Subcutaneous adipose tissue (tissue), 4 donors: ENCODE data around the gene BLOC1S3. TPM values are rescaled to one million over a fixed set of nuclear protein-coding genes. Genes with fewer than 3 reads are reported as not detected.

Experiments used
- total RNA-seq, 4 donors: library from RNA; depleted of rRNA; stranded (reverse); fragments of >200 nt; gene quantifications; one replicate each; pipeline ENCODE4 v1.1.0, GENCODE V29; 2016
- TF ChIP-seq, protein P1 (sequence below): fragments of 450-650 bp; IDR thresholded peaks from one replicate; pipeline ENCODE4 v1.5.1; 2016; ENCODE audit warnings: low read depth, mild to moderate bottlenecking, control low read depth, antibody characterized with exemption, moderate library complexity

The BLOC1S3 gene
- total RNA-seq, 4 donors from 2014 or later, result 1.3 to 19.2 (median 11.0) TPM

DNA sequence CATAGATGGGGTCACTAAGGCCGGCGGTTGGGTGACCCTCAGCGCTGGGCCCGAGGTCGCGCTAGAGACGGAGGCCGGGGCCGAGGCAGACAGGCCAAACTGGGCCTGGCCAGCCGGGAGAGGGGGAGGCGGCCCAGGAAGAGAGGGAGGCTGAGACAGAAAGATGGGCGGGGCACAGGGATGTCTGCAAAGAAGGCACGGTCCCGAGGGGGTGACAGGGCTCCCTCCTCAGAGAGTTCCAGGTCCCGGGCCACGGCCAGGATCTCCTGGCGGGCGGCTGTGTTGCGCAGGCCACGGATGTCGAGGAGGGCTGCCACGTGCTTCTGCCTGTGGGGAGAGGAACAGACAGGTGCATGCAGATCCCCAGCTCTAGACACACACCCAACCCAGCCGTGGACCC lies 34.4 kb downstream of the BLOC1S3 start:
- TF ChIP-seq, protein P1, sequence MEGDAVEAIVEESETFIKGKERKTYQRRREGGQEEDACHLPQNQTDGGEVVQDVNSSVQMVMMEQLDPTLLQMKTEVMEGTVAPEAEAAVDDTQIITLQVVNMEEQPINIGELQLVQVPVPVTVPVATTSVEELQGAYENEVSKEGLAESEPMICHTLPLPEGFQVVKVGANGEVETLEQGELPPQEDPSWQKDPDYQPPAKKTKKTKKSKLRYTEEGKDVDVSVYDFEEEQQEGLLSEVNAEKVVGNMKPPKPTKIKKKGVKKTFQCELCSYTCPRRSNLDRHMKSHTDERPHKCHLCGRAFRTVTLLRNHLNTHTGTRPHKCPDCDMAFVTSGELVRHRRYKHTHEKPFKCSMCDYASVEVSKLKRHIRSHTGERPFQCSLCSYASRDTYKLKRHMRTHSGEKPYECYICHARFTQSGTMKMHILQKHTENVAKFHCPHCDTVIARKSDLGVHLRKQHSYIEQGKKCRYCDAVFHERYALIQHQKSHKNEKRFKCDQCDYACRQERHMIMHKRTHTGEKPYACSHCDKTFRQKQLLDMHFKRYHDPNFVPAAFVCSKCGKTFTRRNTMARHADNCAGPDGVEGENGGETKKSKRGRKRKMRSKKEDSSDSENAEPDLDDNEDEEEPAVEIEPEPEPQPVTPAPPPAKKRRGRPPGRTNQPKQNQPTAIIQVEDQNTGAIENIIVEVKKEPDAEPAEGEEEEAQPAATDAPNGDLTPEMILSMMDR, result no peak

DNA sequence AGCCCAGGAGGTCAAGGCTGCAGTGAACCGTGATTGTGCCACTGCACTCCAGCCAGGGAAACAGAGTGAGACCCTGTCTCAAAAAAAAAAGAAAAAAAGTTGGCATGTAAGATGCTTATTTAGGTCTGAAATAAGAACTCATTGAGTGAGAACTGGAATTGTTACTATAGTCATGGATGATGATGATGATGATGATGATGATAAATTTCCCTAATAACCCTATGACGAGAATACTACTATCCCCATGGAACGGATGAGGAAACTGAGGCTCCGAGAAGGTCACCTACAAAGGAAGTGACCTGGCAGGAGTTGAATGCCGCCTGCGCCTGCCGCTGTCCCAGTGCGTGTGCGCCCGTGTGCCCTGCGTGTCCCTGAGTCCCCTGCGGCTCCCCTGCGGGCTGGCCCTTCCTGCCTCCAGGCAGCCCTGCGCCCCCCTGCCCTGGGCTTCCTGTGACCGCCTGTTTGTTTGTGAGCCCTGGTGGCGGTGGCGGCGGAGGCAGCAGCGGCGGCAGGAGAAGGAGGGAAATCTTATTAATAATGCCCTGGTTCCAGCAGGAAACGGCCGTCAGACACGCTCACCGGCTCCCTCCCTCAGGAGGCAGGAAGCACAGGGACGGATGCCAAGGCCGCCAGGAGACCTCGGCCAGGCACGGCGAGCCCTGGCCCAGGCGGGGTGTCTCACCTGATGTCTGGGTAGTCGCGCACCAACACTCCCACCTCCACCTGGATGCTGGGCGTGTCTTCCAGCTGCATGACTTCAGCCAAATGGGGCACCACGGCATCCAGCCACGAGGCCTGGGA lies 37.0 kb downstream of the BLOC1S3 start:
- TF ChIP-seq, protein P1, result no peak

DNA sequence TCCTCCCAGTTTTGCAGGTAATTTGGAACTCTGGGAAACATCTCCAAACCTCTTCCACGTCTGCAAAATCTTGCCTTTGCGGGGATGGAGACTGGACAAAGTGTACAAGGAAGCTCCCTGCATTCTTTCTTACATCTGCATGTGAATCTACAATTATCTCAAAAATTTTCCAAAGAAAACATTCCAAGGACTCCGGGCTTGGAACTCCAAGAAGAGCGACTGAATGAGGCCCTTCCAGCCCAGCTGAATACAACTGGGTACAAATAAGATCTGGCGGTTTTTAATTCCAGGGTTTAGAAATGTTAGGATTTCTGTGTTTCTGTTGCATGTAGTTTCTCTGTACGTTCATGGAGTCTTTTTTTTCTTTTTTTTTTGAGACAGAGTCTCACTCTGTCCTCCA lies 38.1 kb downstream of the BLOC1S3 start:
- TF ChIP-seq, protein P1, result no peak

DNA sequence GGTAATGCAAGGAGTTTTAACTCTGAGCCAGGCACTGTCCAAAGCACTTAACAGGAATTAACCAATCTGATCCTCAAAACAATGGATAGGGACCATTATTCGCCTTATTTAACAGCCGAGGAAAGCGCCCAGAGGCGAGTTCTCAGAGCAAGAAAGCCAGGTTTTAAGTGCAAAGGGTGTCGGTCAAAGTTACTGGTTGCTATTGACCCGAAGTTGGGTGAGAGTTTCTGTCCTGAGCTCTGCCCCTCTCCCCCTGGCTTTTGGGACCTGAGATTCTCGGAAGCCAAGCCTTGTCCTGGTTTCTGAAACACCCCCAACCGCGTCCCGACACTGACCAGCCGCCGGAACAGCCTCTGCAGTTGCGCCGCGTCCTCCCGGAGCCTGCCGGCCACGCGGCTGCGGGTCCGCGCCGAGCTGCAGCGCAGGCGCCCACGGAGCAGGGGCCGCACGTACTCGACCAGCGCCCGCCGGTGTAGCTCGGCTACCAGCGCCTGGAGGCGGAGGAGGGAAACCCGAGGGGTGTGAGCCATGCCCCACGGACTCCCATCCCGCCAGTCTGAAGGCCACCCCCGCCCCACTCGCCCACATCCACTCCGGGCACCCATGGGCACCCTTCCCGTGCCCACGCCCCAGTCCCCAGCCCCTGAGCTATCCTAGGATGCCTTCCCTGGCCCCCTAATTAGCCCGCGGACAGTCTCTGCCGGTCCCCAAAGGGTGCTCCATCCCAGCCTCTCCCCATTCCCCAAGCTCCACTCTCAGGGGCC lies 38.8 kb downstream of the BLOC1S3 start:
- TF ChIP-seq, protein P1, result no peak

DNA sequence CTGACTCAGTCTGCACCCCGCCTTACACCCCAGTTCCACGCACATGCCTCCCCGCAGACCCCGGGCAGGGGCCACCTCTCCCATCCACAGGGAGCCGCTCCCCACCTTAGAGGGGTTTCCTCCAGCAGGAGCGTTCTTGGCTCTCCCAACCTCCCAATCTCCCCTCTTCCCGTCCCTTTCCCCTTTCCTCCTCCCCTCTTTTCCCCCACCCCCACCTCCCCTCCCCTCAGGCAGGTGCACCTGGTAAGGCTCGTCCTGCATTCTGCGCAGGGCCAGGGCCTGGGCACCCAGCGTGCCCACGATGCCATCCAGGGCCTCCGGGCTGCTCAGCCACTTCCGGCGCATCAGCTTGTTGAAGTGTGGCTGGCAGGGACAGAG lies 39.4 kb downstream of the BLOC1S3 start:
- TF ChIP-seq, protein P1, result no peak

DNA sequence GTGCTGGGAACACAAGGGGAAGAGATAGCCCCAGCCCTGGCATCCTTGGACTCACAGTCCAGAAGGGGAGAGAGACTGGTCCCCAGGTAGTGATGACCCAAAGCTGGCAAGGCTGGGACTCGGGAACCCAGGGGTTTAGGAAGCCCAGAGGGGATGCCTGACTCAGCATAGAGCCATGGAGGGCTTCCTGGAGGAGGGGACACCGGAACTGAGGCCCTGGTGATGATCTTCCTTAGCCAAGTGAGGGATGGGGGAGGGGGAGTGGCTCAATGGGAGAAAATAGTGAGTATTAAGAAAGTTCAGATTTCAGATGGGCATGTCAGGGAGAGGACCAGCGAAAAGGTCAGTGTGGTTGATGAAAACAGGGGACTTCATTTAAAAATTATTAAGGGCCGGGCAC lies 39.8 kb downstream of the BLOC1S3 start:
- TF ChIP-seq, protein P1, result no peak
